ENCODE measurements around the gene SLC8A1.

SLC8A1 gene

DNA sequence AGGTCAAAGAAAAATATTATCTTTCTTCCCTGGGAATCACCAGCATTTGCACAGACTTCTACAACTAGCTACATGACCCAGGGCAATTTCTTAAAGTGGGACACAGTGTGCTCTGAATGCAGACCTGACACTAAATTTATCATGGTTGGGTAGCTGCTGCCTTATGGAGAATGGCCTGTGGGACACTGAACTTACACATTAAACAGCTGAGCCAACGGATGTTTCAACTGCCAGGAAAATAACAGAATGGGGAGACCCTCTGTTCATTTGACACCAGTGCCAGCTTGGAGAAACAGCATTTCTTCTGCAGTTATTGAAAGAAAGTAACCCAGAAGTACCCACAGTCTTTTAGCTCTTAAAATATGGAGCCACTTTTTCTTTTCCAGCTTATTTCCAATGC, 54.1 kb downstream of the SLC8A1 start:
- no peak overlapping the region for H3K4me3 ChIP-seq (replicated peaks; ENCODE audit: low read depth, low read length)
- TF ChIP-seq CTCF (IDR thresholded peaks at IDR 0.05; ENCODE audit: low read depth, low read length, missing control alignments), result no peak
- no peak for DNase-seq (ENCODE audit: extremely low read depth, low read depth)

DNA sequence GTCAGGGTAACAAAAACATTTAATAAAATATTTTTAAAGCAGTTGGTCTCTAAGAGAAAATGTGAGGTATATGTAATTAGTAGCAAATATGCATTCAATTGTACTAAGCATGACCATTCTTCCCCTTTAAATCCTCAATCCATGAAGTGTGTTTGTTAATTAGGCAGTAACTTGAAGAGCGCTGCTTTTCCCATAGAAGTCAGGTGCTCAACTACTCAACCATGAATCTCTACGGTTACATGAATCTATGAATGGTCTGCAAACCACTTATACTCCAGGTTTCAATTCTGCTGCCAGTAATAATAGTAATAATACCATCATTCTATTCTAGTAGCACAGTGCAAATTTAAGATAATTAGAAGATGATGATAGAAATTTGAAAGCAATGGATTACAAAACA, 55.8 kb downstream of the SLC8A1 start:
- DNase-seq (ENCODE audit: extremely low read depth, low read depth), result no peak
- no peak for TF ChIP-seq CTCF (IDR thresholded peaks at IDR 0.05; ENCODE audit: low read depth, low read length, missing control alignments)
- H3K4me3 ChIP-seq (replicated peaks; ENCODE audit: low read depth, low read length), result no peak overlapping the region

DNA sequence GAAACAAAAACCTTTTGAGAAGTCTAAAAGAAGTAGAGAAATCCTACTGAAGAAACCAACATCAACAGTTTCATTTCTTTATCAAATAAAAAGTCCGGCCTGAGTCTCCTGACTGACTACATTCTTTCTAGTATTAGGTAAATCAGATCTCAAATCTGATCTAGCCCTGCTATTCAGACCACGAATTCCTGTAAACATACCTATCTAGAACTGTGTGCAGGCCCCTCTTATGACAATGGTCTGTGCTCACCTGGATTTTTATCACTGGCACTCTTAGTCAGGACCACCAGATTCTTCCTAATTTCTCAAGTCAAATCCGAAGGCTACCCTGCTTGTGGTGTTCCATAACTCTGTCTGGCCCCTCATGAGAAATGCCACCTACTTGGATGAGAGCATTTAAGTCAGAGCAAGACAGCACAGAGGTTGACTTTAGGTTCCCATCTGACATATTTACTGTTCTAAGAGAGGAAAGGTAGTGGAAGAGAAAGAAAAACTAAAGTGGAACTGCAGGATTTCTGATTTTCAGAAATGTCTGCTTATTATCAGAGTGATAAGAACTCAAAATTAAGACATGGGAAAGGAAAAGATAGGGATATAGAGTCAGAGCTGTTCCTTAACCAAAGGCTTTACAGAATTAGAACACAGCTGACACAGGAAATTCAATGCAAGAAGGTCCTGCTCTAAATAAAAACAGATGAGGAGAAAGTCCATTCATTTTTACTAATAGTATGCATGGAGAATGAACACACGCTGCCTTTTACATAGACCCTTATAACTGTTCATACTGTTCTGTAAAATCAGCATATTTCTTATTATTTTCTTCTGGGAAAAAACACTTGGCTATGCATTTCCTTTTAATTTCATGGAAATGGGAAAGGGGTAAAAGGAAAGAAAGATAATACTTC, 56.5 kb downstream of the SLC8A1 start:
- no peak for DNase-seq (ENCODE audit: extremely low read depth, low read depth)
- H3K4me3 ChIP-seq (replicated peaks; ENCODE audit: low read depth, low read length), result no peak overlapping the region
- no peak for TF ChIP-seq CTCF (IDR thresholded peaks at IDR 0.05; ENCODE audit: low read depth, low read length, missing control alignments)

GRCh38 chr2:40394597-40394996, 57.3 kb downstream of the SLC8A1 start:
- no peak overlapping the region for H3K4me3 ChIP-seq (replicated peaks; ENCODE audit: low read depth, low read length)
- no peak for TF ChIP-seq CTCF (IDR thresholded peaks at IDR 0.05; ENCODE audit: low read depth, low read length, missing control alignments)
- DNase-seq (ENCODE audit: extremely low read depth, low read depth), result no peak

- DNase-seq (ENCODE audit: extremely low read depth, low read depth), result no peak
- no peak overlapping the region for H3K4me3 ChIP-seq (replicated peaks; ENCODE audit: low read depth, low read length)
- TF ChIP-seq CTCF (IDR thresholded peaks at IDR 0.05; ENCODE audit: low read depth, low read length, missing control alignments), result no peak
These were observed 57.9 kb downstream of the SLC8A1 start for GRCh38 chr2:40394031-40394430.

DNA sequence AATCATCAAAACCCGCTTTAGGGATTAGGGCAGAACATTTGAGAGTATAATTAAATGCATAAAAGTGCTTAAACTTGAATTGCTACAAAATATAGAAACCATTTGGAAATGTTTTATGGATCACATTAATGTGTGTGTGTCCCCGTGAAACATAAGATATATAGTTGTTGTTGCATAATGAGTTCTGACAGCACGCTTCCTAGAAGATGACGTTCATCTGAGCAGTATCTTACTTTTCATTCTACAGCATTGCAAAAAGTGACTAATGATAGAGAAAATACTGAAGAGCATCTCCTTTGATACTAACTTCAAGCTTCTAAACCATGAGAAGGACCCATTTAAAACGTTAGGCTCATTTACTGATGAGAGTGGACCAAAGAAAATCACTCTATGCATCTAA, 63.7 kb downstream of the SLC8A1 start:
- no peak for DNase-seq (ENCODE audit: extremely low read depth, low read depth)
- no peak overlapping the region for H3K4me3 ChIP-seq (replicated peaks; ENCODE audit: low read depth, low read length)
- no peak for TF ChIP-seq CTCF (IDR thresholded peaks at IDR 0.05; ENCODE audit: low read depth, low read length, missing control alignments)

Data from HFF-Myc (cell line).